ENCODE data around the gene GPN2. TPM values are rescaled to one million over a fixed set of nuclear protein-coding genes. Genes with fewer than 3 reads are reported as not detected.
A peak's percentile ranks its signal among the peaks of the same experiment; 100 is the strongest.

Gene GPN2
- total and polyA plus RNA-seq, 11 donors, result 7.6 to 27.4 (median 16.5) TPM

- intact Hi-C loops (cut with DNase I), result loop anchor here in 8 of 10 donors (1.0 to 2.0 kb wide), 3 partner anchors 24 to 26 kb away; no protein-coding TSS in a partner anchor
- Histone ChIP-seq H3K4me1 (peaks cover 0 to 6% (median 0%) of the 10 kb centered on the region in 12 donors), H3K27me3 (no peaks in the 10 kb centered on the region), H3K36me3 (peaks cover 0 to 96% (median 84%) of the 10 kb centered on the region in 9 donors), H3K27ac (no peak overlapping the region), H3K9me3 (no peaks in the 10 kb centered on the region), H3K4me3 (no peak overlapping the region)
- ATAC-seq, result peak; percentile 77 to 91 (median 89)
- DNase-seq, result peak; percentile 81 to 89 (median 86)
- no peak for TF ChIP-seq POLR2A (IDR thresholded peaks at IDR 0.05)
- TF ChIP-seq CTCF (IDR thresholded peaks at IDR 0.05), result peak; percentile 64 to 85 (median 78)
- WGBS, 4 donors, result 8 to 22% (median 18%) methylated on average over 3 of the region's 3 CpGs
Measured at GRCh38 chr1:26853156-26853555, 36.9 kb downstream of the GPN2 start.

DNA sequence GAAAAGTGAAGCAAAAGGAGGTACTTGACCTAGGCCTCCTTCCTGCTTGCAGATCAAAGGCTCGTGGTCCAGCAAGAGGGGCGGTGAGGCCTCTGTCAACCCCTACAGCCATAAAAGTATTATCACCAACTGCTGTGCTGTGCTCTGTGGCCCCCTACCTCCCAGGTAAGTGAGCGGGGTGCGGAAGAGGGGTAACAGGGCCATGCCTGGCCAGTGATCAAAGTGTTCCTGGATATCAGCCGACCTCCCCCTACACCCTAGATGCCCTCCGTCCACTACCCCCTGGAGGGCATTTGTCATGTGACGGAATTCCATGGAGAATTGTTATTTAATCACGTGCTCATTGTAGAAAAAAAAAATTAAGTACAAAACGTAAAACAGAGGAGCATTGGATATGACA lies 37.4 kb downstream of the GPN2 start:
- Histone ChIP-seq H3K9me3 (no peaks in the 10 kb centered on the region), H3K27me3 (no peaks in the 10 kb centered on the region), H3K27ac (no peak overlapping the region), H3K4me3 (no peak overlapping the region), H3K4me1 (peaks cover 0 to 6% (median 0%) of the 10 kb centered on the region in 12 donors), H3K36me3 (peaks cover 0 to 96% (median 84%) of the 10 kb centered on the region in 9 donors)
- TF ChIP-seq CTCF (IDR thresholded peaks at IDR 0.05), result no peak
- no peak for TF ChIP-seq POLR2A (IDR thresholded peaks at IDR 0.05)
- ATAC-seq, result no peak
- DNase-seq, result no peak
- intact Hi-C loops (cut with DNase I), result loop anchor here in 8 of 10 donors (1.0 to 2.0 kb wide), 3 partner anchors 24 to 26 kb away; no protein-coding TSS in a partner anchor
- WGBS, 4 donors, result 70 to 79% (median 76%) methylated on average over 9 of the region's 9 CpGs

DNA sequence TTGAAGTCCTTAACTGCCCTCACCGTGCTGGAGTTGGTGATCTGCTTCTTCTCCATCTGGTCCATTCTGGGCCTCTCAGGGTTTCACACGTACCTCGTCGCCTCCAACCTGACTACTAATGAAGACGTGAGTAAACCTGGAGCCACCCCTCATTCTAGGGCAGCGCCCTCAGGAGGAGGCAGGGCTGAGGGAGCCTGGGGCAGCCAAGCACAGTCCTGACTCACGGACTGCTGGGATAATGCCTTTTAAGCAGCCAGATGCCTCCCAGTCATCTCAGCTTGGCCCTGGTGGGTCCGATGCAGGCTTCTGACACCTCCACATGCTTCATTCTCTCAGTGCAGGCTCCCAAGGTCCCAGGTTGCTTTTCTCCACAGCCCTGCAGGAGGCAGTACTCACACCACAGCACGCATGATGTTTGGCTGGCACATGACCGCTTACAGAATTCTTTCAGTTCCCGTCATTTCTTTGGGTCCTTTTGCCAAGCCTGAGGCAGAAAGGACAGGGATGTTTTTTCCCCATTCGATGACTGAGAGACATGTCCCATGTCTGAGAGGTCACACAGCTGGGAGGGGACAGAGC lies 38.9 kb downstream of the GPN2 start:
- intact Hi-C loops (cut with DNase I), result no loop called here
- peaks cover 0 to 6% (median 0%) of the 10 kb centered on the region in 12 donors for H3K4me1 ChIP-seq
- 85 to 89% (median 87%) methylated on average over 12 of the region's 12 CpGs for WGBS, 4 donors

More for the DNA sequence above, 38.9 kb downstream of the GPN2 start:
- Histone ChIP-seq H3K36me3 (peaks cover 0 to 99% (median 89%) of the 10 kb centered on the region in 9 donors), H3K27ac (no peak overlapping the region), H3K4me3 (no peak overlapping the region), H3K27me3 (no peaks in the 10 kb centered on the region), H3K9me3 (no peaks in the 10 kb centered on the region)
- DNase-seq (no peak), ATAC-seq (no peak)
- TF ChIP-seq CTCF (IDR thresholded peaks at IDR 0.05) (no peak), POLR2A (IDR thresholded peaks at IDR 0.05) (no peak)
